Islet precursor cell (in vitro differentiated cells): ENCODE measurements around the gene ZNF367.
"Not testable (repeated sequence)": the region's sequence is repeated elsewhere in the genome, so short reads cannot be mapped to it uniquely, and the experiment has no call there.

Experiments
- DNase-seq: peaks from one replicate; pipeline ENCODE4 v3.0.0-alpha.2; 2018

Gene ZNF367

DNA sequence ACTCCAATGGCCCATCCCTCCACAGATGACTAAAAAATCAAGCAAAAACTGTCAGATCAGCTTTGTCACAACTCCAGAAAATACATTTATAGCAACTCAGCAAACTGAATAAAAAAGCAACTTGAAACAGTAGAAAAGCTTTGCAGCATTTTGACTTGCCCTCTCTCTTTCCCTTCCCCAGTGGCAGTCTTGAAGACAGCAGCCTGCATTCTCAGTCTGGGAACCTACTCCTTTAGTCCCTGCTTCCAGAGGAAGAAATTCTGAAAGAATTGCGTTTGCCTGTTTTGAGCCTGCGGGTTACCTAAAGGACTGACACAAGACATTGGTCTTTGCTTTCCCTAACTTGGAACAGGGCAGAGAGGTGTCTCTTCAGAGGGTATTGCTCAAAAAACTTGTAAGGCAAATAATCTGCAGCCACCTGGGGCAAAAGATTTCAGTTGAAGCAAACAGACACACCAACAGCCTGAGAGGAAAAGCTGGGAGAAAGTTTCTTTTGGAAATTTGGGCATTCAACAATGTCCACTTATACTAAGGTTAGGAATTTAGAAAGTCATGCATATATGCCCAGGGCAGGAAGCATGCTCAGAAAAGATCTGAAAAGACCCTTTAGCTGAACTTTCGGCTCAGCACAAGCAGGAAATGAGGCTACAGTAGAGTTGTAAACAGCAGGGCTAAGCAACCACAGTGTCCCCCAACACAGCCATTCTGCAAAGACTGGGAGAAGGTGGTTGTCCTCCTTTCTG lies 19.4 kb downstream of the ZNF367 start:
- no peak for DNase-seq

DNA sequence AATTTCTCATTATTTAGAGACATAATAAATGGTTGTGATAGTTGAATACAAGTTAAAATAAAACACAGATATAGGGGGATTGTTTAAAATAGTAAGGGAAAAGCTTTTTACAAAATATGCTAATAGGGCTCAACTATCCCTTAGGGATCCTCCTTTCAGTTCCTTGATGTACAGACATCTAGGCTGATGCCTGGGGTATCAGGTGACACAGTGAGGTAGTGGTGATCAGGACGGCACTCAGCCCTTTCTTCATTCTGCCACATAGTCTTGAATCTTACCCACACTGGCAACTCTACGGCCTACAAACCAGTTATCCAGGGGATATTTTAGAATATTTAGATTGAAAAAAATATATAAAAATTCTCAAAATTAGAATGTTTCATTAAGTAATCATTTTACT lies 22.2 kb downstream of the ZNF367 start:
- DNase-seq: no peak

DNA sequence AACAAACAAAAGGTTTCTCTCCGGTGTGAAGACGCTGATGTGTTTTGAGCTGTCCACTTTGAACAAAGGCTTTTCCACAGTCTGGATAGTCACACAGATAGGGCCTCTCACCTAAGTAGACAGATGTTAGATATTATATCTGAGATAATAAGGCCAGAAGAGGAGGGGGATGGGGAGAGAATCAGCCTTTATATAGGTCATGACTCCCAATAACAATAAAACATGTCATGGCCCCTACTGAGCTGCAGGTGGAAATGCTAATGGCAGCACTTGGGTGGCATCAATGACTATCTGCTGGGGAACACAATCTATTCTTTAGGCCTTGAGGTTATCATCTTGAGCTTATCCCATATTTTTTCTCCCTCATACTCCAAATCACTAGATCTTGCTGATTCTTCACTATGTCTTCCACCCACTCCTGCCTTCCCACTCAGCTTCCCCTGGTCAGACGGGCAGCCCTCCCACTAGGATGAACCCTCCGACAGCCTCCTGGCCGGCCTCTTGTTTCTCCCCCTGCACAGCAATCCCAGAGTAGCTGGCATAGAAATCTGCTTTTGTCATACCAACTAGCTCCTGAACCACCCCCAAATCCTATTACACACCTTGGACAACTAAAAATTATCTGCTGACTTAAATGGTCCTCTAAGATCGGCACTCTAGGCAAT lies 23.2 kb downstream of the ZNF367 start:
- DNase-seq: no peak

DNA sequence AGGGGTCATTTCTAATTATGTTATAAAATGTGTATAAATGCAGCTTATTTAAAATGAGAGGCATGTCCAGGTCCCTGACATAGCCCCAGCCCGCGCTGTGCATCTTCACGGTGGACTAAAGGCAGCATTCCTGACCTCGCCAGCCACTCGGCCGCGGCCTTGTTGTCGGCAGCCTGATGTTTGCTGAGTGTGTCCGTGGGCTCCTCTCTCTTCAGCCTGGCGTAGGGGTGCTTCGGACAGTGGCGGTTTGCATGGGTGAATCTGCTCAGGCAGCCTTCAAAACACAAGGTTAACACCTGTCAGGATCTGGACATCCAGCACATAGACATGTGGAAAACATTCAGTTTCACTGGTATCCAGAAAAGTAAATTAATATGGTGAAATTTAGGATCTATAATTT lies 25.9 kb downstream of the ZNF367 start:
- DNase-seq: no peak

DNA sequence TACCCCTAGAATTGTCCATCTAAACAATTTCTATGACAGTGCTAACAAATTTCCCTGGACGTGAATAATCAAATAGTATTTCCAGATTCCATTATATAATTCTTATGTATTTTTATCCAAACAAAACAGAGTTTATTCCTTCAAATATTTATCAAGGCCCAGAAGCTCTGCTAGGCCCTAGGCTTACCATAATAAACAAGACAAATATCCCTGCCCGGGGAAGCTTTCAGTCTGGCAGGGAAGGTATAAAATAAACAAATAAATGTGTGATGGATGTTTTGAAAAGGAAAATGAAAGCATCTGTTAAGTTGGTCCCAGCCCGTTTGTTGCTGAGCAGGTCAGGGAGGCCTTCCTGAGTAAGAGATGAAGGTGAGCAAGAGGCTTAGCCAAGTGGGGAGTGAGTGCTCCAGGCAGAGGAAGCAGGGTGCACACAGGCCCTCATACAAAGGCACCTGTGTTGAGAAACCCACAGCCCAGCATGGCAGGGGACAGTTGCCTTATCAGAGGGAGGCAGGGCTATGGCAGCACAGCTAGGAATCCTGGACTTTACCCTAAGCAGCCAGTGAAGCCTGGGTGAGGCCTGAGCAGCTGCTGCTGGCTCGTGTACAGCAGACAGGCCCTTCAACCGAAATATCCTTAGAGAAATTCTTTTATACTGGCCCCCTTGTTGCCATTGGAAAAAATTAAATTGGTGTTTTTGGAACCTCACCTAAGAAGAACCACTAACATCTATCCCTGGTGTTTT lies 27.0 kb downstream of the ZNF367 start:
- DNase-seq: no peak

DNA sequence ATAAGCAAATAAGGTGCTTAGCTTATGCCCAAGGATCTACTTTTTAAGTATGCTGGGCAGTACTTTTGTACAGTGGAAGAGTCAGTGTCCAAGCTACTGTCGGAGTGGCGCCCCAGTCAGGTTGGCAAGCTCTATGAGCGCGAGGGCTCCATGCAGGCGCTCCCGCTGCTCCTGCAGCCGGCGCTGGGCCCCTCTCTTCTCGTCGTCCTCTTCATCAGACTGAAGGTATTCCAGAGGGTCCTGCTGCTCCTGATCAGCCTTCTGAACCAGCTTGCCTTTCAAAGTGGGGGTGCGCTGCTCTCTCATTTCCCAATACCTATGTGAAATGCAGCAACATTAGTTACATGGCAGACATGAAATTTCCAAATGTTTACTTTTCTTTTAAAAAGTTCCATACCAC lies 30.0 kb downstream of the ZNF367 start:
- no peak for DNase-seq

DNA sequence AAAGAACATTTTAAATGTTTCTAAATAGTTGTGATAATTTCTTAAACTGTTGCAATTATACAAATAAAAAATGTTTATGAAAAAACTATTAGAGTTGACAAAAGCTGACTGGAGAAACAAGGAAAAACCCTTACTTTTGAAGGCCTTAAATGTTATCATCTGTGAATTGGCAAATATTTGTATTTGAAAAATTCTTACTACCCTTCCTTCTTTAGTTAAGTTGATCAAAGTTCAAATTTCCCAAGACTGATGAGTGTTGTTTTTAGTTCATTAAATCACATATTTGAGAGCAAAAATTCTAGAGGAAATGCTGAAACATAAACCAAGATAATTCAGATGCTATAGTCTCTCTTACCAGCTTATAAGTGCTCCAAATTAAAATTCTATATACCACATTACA lies 32.0 kb downstream of the ZNF367 start:
- DNase-seq: no peak

DNA sequence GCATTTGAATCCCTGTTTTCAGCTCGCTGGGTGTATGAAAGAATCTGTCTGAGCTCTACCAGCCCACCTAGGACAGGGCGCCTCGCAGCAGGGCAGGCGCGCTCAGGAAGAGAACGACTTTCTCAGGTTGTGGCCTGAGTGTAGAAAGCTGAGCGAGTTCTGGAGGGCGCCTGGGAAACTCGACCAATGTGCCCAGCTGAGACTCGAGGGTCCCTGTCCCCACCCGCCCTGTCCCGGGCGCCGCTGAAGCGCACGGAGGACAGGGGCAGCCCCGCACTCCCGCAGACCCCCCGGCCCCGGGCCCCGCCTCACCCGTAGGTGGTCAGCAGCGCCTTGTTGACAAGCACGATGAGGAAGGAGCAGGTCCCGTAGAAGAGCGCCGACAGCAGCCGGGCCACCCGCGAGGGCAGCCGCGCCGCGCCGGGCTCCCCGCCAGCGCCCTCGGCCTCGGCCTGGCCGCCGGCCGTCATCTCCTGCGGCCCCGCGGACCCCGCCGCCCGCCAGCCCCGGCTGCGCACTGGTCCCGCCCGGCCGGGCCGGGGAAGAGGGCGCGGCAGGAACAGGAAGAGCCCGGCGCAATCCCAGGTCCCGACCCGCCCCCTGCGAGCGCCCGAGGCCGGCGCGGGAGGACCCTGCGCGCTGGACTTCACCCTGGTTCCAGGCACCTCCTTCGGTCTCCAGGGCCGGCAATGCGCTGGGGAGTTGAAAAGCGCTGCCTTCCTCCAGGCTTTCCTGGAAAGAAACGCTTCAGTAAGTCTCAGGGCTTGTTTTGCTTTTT lies 34.8 kb downstream of the ZNF367 start, which contains the start of gene SLC35D2:
Gene SLC35D2, minus strand, starts transcription at position 547 of the 778 bp plus-strand sequence. Its CDS starts 77 bp downstream, at position 470.
- DNase-seq: peak; percentile 87

DNA sequence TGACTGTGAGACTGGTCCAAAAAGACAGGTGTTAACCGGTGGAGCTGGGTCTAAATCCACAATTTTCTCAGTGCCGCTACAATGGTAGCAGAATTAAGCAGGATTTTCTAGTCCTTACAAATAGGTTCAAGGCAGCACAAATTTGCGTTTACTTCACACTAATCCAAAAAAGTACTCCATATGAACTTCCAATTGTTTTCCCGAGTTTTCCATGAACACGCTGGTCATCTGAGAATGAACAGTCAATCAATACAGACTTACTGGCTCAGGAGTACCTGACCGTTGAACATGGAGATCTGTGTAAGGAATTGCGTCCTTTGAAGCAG lies 35.4 kb downstream of the ZNF367 start:
- no peak for DNase-seq

DNA sequence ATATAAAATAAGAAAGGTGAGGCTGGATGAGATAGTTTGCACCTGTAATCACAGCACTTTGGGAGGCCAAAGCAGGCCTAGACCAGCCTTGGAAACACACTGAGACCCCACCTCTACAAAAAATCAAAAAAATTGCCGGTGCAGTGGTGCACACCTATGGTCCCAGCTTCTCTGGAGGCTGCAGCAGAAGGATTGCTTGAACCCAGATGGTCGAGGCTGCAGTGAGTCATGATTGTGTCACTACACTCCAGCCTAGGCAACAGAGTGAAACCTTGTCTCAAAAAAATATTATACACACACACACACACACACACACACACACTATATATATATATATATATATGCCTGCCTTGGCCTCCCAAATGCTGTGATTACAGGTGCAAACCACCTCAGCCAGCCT lies 36.0 kb downstream of the ZNF367 start:
- no peak for DNase-seq

DNA sequence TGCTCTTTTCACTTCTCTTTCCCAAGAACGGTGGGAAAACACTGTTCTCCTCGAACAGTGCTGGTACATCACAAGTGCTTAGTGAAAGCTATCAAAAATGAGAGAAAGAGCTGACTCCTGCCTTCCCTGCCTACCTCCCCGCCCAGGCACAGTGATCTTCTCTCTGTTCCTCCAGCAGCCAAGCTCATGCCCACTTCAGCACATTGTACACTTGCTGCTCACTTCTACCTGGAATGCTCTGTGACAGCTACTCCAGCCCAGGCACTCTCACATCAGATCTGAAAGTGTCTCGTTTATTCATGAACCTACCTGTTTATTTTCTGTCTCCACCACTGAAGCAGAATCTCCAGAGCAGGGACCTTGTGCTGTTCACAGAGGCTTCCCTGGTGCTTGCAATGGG lies 36.5 kb downstream of the ZNF367 start:
- no peak for DNase-seq

DNA sequence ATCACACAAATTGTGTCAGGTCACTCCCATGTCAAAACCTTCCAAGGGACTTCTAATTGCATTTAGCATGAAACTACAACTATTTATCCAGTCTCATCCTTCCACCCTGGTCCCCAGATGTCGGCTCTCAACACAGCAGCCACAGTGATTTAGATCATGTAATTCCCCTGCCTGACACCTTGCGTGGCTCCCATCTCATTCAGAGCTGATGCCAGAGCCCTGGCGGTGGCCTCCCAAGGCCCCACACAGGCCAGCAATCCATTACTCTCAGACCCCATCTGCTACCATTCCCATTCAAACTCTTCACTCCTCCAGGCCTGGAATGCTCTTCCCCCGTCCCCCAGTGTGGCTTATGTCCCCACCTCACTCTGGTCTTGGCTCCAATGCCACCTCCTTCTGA lies 37.0 kb downstream of the ZNF367 start:
- DNase-seq: no peak

DNA sequence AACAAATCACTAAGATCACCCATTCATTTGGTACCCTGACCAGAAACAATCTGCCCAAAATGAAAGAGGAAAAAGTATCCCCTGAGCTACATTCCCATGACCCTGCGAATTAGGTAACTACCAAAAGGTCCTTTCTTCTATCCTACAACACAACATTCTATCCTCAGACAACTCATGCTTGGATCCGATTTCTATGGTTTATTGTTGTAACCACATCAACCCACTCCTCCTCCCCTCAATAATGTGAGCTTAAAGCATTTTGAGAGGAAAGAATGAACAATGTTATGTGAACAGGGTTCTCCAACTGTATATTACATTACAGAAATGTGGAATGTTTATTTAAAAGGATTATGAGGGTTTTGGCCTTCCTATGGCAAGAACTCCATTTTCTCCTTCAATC lies 38.7 kb downstream of the ZNF367 start:
- no peak for DNase-seq

DNA sequence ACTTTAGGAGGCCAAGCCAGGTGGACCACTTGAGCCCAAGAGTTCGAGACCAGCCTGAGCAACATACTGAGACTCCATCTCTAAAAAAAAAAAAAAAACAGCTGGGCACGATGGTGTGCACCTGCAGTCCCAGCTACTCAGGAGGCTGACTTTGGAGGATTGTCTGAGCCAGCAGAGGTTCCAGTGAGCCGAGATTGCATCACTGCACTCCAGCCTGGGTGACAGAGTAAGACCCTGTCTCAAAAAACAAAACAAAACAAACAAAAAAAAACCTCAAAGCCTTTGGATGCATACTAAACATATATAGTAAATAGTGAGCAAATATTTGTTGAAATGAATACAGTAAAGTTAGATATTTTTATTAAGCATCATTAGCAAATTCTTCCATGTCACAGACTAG lies 40.0 kb downstream of the ZNF367 start:
- no peak for DNase-seq

DNA sequence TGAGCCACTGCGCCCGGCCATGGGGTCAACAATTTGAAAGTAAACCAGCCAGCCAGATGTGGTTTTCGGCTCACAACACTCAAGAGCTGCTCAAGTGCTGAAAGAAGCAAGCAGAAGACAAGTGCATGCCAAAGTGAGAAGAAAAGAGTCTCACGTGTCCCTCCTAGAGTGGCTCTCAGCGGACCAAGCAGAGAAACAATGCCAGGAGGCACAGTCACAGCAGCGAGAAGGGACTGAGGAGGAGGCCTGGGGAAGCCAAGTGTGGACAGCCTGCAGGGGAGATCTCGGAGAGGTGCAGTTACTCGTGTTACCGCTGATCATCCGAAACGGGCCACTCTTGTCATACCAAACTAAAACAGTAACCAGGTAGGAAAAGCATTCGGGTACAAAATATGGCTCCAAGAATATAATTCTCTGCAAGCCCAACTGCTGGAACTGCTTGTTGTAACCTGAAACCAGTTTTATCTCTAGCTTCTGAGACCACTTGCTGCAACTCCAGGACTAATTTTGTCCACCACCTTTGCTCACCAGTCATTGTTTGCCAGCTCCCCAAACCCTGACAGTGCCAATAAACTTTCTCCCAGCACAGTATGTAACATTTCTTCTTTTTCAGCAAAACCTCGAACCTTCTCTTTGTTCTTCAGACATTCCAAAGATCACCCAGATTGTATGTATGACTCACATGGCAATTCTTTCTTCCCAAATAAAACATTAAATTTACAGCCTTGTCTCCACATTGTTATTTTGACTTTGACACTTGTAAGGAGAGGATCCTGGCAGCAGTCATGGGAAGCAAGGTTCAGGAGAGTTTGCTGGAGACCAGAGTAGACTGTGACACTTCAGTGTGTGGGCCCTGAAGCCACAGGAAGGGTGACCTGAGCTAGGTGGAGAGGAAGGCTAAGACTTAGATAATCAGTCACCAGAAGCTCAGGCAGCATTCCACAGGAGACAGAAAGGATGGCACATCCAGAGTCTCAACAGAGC lies 41.0 kb downstream of the ZNF367 start:
- DNase-seq: no peak

DNA sequence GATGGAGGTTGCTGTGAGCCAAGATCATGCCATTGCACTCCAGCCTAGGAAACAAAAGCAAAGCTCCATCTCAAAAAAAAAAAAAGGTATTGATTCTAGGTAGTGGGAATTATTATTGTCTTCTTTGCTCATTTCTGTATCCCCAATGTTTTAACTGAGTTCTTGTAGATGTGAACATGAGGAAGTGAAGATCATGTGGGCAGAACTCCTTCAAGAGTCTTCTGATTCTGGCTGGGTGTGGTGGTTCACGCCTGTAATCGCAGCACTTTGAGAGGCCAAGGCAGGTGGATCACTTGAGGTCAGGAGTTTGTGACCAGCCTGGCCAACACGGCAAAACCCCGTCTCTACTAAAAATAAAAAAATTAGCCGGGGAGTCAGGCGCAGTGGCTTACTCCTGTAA lies 42.7 kb downstream of the ZNF367 start:
- DNase-seq: not testable (repeated sequence)

DNA sequence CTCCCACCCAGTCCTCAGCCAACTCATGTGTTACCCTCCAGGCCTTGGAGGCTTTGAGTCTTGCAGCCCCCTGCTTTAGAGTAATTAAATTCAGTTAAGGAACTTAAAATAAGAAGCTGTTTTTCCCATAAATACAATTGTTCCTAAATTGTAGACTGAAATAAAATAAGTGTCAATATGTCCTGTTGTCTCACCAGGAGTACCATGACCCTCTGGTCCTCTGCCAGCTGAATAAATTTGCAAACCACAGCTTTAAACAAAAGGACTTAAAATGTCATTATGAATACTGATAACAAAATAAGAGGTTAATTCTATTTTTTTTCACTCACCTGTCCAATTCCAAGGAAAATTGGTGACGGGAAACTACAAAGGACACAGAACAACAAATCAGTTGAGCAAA lies 50.2 kb downstream of the ZNF367 start:
- DNase-seq: no peak

DNA sequence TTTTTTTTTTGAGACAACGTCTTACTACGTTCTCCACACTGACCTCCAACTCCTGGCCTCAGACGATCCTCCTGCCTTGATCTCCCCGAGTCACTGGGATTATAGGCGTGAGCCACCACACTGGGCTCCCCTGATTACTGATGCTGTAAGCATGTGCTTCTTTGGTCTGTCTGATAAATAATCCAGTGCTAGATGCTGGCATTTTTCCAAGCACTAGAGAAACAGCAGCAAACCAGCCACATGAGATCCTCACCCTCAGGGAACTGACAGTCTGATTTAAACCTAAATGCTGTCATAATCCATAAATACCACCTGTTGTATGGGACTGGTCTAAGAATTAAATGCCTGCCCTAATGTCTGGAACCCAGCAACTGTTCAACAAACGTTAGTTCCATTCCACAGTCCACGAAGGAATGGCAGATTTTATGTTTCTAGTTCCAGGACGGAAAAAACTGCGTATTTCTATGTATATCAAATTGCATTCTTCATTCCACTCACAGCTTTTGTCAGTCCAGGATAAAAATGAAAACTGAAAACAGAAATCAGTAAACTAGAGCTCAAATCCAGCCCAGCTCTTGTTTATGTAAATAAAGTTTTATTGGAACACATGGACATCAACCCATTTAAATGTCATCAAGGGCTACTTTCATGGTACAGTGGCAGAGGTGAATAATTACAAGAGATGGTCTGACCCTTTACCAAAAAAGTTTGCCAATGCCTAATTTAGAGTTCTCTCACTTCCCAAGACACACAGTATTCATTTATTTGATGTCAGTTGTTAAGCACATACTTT lies 54.8 kb downstream of the ZNF367 start:
- no peak for DNase-seq

DNA sequence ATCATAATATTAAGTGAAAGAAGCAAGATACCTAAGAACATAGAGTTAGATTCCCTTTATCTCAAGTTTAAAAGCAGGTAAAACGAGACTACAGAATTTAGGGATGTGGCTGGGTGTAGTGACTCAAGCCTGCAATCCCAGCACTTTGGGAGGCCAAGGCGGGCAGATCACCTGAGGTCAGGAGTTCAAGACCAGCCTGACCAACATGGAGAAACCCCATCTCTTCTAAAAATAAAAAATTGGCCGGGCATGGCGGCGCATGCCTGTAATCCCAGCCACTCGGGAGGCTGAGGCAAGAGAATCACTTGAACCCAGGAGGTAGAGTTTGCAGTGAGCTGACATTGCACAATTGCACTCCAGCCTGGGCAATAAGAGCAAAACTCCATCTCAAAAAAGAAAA lies 56.1 kb downstream of the ZNF367 start:
- not testable (repeated sequence) for DNase-seq

DNA sequence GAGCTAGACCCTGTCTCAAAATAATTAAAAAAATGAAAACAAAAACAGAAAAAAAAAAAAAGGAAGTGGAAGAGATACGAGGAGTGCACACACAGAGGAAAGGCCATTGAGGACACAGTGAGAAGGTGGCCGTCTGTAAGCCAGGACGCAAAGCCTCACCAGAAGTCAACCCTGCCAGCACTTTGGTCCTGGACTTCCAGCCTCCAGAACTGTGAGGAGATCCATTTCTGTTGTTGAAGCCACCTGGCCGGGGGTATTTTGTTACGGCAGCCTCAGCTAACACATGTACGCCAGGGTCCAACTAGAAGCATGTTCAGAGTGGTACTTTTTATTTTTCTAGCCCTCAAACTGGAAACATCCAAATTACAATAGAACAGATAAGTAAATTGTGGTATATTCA lies 56.5 kb downstream of the ZNF367 start:
- no peak for DNase-seq

DNA sequence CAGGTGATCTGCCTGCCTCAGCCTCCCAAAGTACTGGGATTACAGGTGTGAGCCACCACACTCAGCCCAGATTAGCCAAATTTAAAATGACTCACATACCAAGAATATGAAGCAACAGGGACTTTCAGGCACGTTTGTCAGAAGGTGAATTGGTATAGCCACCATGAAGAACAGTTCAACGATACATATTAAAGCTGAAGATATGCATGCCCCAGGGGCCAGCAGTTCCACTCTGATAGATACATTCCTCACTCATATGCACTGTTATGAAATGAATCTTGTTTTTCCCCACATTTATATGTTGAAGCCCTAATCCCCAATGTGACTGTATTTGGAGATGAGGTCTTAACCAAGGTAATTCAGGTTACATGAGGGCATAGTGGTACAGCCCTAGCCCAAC lies 57.2 kb downstream of the ZNF367 start:
- DNase-seq: no peak
